ENCODE results near the gene PRIM2. TPM values are rescaled to one million over a fixed set of nuclear protein-coding genes. Genes with fewer than 3 reads are reported as not detected.
"Not testable (repeated sequence)": the region's sequence is repeated elsewhere in the genome, so short reads cannot be mapped to it uniquely, and the experiment has no call there.

PRIM2 gene
- total and polyA plus RNA-seq, 9 donors, result 5.9 to 12.0 (median 9.8) TPM

- 79 to 86% (median 81%) methylated on average over 1 of the region's 1 CpG for WGBS, 3 donors
- H3K36me3 ChIP-seq; H3K4me3 ChIP-seq; H3K4me1 ChIP-seq (ENCODE audit: insufficient read depth); H3K9me3 ChIP-seq; H3K27me3 ChIP-seq; intact Hi-C loops (cut with DNase I); DNase-seq; H3K27ac ChIP-seq: not testable (repeated sequence)
Measured at GRCh38 chr6:57660940-57661339, 343.5 kb downstream of the PRIM2 start.

- H3K36me3 ChIP-seq; H3K4me1 ChIP-seq (ENCODE audit: insufficient read depth); H3K27ac ChIP-seq; DNase-seq; H3K4me3 ChIP-seq; H3K9me3 ChIP-seq; H3K27me3 ChIP-seq; intact Hi-C loops (cut with DNase I): not testable (repeated sequence)
Measured at GRCh38 chr6:57668108-57668507, 350.7 kb downstream of the PRIM2 start.

- H3K4me3 ChIP-seq; H3K27me3 ChIP-seq; H3K36me3 ChIP-seq; H3K4me1 ChIP-seq (ENCODE audit: insufficient read depth); H3K27ac ChIP-seq; intact Hi-C loops (cut with DNase I); DNase-seq; H3K9me3 ChIP-seq: not testable (repeated sequence)
- 70 to 74% (median 73%) methylated on average over 3 of the region's 3 CpGs for WGBS, 3 donors
Measured at GRCh38 chr6:57671237-57671636, 353.8 kb downstream of the PRIM2 start.

- 64 to 70% (median 65%) methylated on average over 6 of the region's 6 CpGs for WGBS, 3 donors
- H3K36me3 ChIP-seq; intact Hi-C loops (cut with DNase I); H3K4me1 ChIP-seq (ENCODE audit: insufficient read depth); H3K9me3 ChIP-seq; H3K27ac ChIP-seq; H3K4me3 ChIP-seq; DNase-seq; H3K27me3 ChIP-seq: not testable (repeated sequence)
Measured at GRCh38 chr6:57671937-57672627, 354.7 kb downstream of the PRIM2 start.

DNA sequence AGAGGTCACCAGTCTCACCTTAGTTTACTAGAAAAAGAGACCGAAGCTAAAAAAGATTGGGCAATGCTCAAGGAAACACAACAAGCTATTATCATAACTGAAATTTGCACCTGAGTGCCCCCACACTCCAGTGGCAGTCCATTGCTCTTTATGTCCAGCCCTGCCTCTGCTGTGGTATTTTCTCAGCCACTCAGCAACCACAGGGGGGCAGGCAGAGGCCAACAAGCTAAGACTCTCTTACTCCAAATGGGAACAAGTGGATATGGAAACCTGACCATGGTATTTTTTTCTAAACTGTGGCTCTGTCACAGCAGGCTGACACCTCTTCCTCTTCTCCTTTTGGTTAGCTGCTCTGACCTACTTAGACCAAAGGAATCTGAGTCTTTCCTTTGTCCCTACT lies 355.9 kb downstream of the PRIM2 start:
- intact Hi-C loops (cut with DNase I); H3K4me1 ChIP-seq (ENCODE audit: insufficient read depth); H3K27me3 ChIP-seq; H3K4me3 ChIP-seq; DNase-seq; H3K9me3 ChIP-seq; H3K36me3 ChIP-seq; H3K27ac ChIP-seq: not testable (repeated sequence)
- 87 to 91% (median 89%) methylated on average over 1 of the region's 1 CpG for WGBS, 3 donors

- H3K4me1 ChIP-seq (ENCODE audit: insufficient read depth); DNase-seq; H3K27me3 ChIP-seq; H3K36me3 ChIP-seq; H3K9me3 ChIP-seq; H3K27ac ChIP-seq; intact Hi-C loops (cut with DNase I); H3K4me3 ChIP-seq: not testable (repeated sequence)
- WGBS, 3 donors, result 85 to 92% (median 87%) methylated on average over 4 of the region's 4 CpGs
Measured at GRCh38 chr6:57675386-57675785, 358.0 kb downstream of the PRIM2 start.

DNA sequence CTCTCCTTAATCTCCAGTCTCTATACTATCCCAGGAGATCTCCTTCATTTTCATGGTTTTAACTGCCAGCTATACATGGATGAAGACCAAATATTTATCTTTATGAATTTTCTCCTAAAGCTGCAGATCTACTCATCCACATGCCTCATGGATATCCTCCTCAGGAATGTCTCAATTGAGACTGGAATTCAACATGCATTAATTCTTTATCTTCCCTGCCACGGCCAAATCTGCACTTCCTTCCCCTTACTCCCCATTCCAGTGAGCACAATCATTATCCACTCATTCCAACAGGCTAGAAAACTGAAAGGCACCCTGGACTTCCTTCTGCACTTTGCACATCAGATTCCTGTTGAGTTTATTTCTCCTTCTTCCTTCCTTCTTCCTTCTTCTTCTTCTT lies 379.0 kb downstream of the PRIM2 start:
- DNase-seq; H3K27ac ChIP-seq; H3K36me3 ChIP-seq; intact Hi-C loops (cut with DNase I); H3K4me1 ChIP-seq (ENCODE audit: insufficient read depth); H3K27me3 ChIP-seq; H3K9me3 ChIP-seq; H3K4me3 ChIP-seq: not testable (repeated sequence)
- 32 to 41% (median 36%) methylated on average over 1 of the region's 1 CpG for WGBS, 3 donors

MicroRNAs encoded within 50 kb of the gene (microRNA counts, 767-probe panel; counts per million panel counts)
- 530 counts per million, percentile 78 among the panel's probes with 10 or more counts for microRNA hsa-miR-548u

Small RNA genes lying within 50 kb of the gene (microRNA-seq; reads per million reads assigned to microRNA genes)
- gene MIR548U, result 0 reads per million in 3 donors

Small RNA genes lying within 50 kb of the gene (small RNA-seq; reads per million reads assigned to genes)
- not detected for gene MIR548U

Other genes starting within 250 kb of the PRIM2 start
- 10 to 100 TPM; 45.0 to 65.9 (median 56.7) TPM for gene ZNF451, start 227.4 kb upstream of the PRIM2 start, total RNA-seq
- gene ZNF451, start 227.4 kb upstream of the PRIM2 start, polyA plus RNA-seq, result 10 to 100 TPM; 11.8 to 19.1 TPM
- gene BAG2, start 145.3 kb upstream of the PRIM2 start, total RNA-seq, result 10 to 100 TPM in 5 of 7 donors, 1 to 10 TPM in 2; 9.4 to 18.2 (median 13.6) TPM
- gene BAG2, start 145.3 kb upstream of the PRIM2 start, polyA plus RNA-seq, result 10 to 100 TPM in 1 of 2 donors, 1 to 10 TPM in 1; 9.6 to 13.4 TPM
- 10 to 100 TPM; 14.2 to 24.7 (median 15.8) TPM for gene RAB23, start 95.3 kb upstream of the PRIM2 start, total RNA-seq
- gene RAB23, start 95.3 kb upstream of the PRIM2 start, polyA plus RNA-seq, result 10 to 100 TPM; 16.7 to 31.0 TPM